Progenitor cell of endocrine pancreas (in vitro differentiated cells): ENCODE data around the gene TCTN2. TPM values are rescaled to one million over a fixed set of nuclear protein-coding genes. Genes with fewer than 3 reads are reported as not detected.

Experiments
- DNase-seq: peaks from one replicate; pipeline ENCODE4 v3.0.0; 2021; ENCODE audit warnings: low spot score; ENCODE audit not compliant: unreplicated experiment
- H3K27ac Mint-ChIP-seq: 2 replicates; pipeline ENCODE4 v1.8.0; 2021; ENCODE audit warnings: mild to moderate bottlenecking, moderate library complexity, mixed read lengths
- H3K27me3 Mint-ChIP-seq: 2 replicates; pipeline ENCODE4 v1.8.0; 2021; ENCODE audit warnings: mixed read lengths
- H3K36me3 Mint-ChIP-seq: 2 replicates; pipeline ENCODE4 v1.8.0; 2022; ENCODE audit warnings: mixed read lengths; ENCODE audit not compliant: insufficient read depth
- H3K4me1 Mint-ChIP-seq: 2 replicates; pipeline ENCODE4 v1.8.0; 2021; ENCODE audit warnings: low read depth, mixed read lengths
- H3K4me3 Mint-ChIP-seq: 2 replicates; pipeline ENCODE4 v1.8.0; 2021; ENCODE audit warnings: low read depth, mild to moderate bottlenecking, moderate library complexity, mixed read lengths
- H3K9me3 Mint-ChIP-seq: 2 replicates; pipeline ENCODE4 v1.8.0; 2021; ENCODE audit warnings: low read depth, mixed read lengths
- total RNA-seq: library from RNA; stranded (reverse); gene quantifications from 2 replicates; pipeline ENCODE4 v1.2.1, GENCODE V29; 2021
- TF ChIP-seq, protein P1 (sequence below): fragments of 200-600 bp; sonication (generic); IDR thresholded peaks from one replicate; pipeline ENCODE4 v1.5.0; 2021; ENCODE audit warnings: antibody characterized with exemption, mild to moderate bottlenecking; ENCODE audit not compliant: unreplicated experiment

The TCTN2 gene
- total RNA-seq, 1 donor from 2014 or later = 37.6 TPM

DNA sequence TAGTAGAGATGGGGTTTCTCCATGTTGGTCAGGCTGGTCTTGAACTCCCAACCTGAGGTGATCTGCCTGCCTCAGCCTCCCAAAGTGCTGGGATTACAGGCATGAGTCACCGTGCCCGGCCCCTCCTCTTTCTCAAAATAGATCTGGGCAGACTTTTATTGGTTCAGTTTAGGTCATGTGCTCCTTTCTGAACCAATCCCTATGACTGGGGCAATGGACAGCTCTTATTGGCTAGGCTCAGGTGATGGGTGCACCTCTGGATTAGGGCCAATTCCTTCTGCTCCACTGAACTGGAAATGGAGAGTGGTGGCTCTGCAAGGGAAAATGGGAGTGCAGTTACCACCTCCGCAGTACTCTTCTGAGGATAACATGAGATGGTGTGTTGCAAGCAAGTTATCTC lies 35.0 kb downstream of the TCTN2 start:
- DNase-seq = no peak
- no peaks in the 10 kb centered on the region for H3K27me3 Mint-ChIP-seq
- TF ChIP-seq, protein P1, sequence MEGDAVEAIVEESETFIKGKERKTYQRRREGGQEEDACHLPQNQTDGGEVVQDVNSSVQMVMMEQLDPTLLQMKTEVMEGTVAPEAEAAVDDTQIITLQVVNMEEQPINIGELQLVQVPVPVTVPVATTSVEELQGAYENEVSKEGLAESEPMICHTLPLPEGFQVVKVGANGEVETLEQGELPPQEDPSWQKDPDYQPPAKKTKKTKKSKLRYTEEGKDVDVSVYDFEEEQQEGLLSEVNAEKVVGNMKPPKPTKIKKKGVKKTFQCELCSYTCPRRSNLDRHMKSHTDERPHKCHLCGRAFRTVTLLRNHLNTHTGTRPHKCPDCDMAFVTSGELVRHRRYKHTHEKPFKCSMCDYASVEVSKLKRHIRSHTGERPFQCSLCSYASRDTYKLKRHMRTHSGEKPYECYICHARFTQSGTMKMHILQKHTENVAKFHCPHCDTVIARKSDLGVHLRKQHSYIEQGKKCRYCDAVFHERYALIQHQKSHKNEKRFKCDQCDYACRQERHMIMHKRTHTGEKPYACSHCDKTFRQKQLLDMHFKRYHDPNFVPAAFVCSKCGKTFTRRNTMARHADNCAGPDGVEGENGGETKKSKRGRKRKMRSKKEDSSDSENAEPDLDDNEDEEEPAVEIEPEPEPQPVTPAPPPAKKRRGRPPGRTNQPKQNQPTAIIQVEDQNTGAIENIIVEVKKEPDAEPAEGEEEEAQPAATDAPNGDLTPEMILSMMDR = no peak
- no peak overlapping the region for H3K4me3 Mint-ChIP-seq
- H3K9me3 Mint-ChIP-seq = no peaks in the 10 kb centered on the region
- H3K36me3 Mint-ChIP-seq = peaks cover 16% of the 10 kb centered on the region
- peaks cover under 1% of the 10 kb centered on the region for H3K4me1 Mint-ChIP-seq
- H3K27ac Mint-ChIP-seq = no peak overlapping the region

GRCh38 chr12:123707466-123707865 lies 36.6 kb downstream of the TCTN2 start:
- Mint-ChIP-seq H3K9me3 (no peaks in the 10 kb centered on the region), H3K27me3 (no peaks in the 10 kb centered on the region), H3K4me1 (peaks cover 3% of the 10 kb centered on the region), H3K36me3 (peaks cover 10% of the 10 kb centered on the region), H3K27ac (no peak overlapping the region), H3K4me3 (no peak overlapping the region)
- TF ChIP-seq, protein P1 = no peak
- no peak for DNase-seq

GRCh38 chr12:123712780-123713319 lies 41.9 kb downstream of the TCTN2 start:
- Mint-ChIP-seq H3K27me3 (no peaks in the 10 kb centered on the region), H3K9me3 (no peaks in the 10 kb centered on the region), H3K4me3 (peak overlapping the region; percentile 89), H3K27ac (peak overlapping the region; percentile 91), H3K4me1 (peaks cover 18% of the 10 kb centered on the region), H3K36me3 (no peaks in the 10 kb centered on the region)
- no peak for DNase-seq
- TF ChIP-seq, protein P1 = no peak

DNA sequence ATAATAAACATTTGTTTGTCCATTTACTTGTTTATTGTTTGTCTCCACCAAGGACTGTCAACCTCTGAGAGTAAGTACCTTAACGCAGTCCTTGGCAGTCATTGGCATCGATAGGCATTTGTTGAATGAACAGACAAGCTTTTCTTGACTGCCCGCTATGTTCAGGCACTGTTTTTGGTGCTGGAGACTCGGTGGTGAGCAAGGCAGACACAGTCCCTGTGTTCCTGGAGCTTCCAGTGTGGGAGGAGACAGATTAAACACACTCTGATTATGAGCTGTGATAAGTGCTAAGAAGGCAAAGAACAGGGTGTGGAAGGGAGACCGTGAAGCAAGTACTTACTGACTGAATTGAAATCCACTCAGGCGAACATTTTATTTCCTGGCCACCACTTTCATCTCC lies 42.5 kb downstream of the TCTN2 start:
- H3K9me3 Mint-ChIP-seq = no peaks in the 10 kb centered on the region
- no peak overlapping the region for H3K27ac Mint-ChIP-seq
- H3K36me3 Mint-ChIP-seq = no peaks in the 10 kb centered on the region
- peak overlapping the region; percentile 89 for H3K4me3 Mint-ChIP-seq
- TF ChIP-seq, protein P1 = no peak
- no peak for DNase-seq
- peaks cover 18% of the 10 kb centered on the region for H3K4me1 Mint-ChIP-seq
- no peaks in the 10 kb centered on the region for H3K27me3 Mint-ChIP-seq

DNA sequence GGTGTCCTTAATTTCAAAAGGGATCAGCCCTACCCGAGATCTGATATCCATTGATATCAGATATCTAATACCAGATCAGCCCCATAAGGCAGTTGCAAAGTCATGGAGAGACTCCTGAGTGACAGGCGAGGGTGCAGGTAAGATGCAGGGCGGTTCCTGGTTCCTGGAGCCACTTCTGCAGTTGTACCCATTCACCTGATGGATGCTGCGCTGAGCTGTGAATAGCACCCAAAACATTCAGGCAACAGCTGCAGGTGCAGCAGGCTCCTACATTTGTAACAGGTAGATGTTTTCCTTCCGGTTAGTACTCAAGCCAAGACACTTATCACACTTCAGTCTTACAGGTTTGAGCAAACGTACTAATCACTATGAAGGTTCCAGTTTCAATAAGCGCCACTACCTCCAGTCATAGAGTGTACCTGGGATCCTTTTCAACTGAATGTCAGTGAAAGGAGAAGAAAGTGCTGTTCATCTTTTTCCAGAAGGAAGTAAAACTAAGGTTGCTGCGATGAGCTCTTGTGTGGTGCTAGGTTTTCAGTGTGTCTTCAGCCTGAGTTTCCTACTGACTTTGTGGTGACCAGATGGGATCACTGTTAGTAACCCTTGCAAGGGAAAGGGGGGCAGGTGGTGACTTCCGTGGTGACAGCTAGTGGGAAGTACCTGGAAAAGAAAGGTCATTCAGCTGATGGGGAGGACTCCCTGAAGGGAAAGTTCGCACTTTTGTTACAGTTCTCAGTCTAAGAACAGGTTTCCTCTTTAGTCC lies 43.1 kb downstream of the TCTN2 start:
- Mint-ChIP-seq H3K9me3 (no peaks in the 10 kb centered on the region), H3K27ac (no peak overlapping the region), H3K36me3 (no peaks in the 10 kb centered on the region), H3K27me3 (no peaks in the 10 kb centered on the region), H3K4me1 (peaks cover 18% of the 10 kb centered on the region), H3K4me3 (peak overlapping the region; percentile 89)
- DNase-seq = no peak
- TF ChIP-seq, protein P1 = no peak
